T47D (cell line): Measurements from ENCODE around the gene TAP2.

Source experiments
- DNase-seq, 2 experiments: peaks; one replicate each; pipeline versions ENCODE4 v3.0.0 to v3.0.0-alpha.2; 2011 to 2012; ENCODE audit warnings: low read depth in 1 of 2, low spot score in 1 of 2
- JUND ChIP-seq: IDR thresholded peaks from 2 replicates; pipeline ENCODE4 v1.6.1; 2012; ENCODE audit warnings: low read depth
- in situ Hi-C: cut with HindIII; loops from 2 replicates; pipeline ENCODE4 v1.10.0; 2016; ENCODE audit warnings: low sequenced_read_pairs, low pct_unique_long_range_greater_than_20kb

The TAP2 gene

GRCh38 chr6:32867022-32867477 is 28.5 kb upstream of the TAP2 start:
- no peak for TF ChIP-seq JUND
- DNase-seq: no peak
- in situ Hi-C loops: no loop called here

- DNase-seq: no peak
- no peak for TF ChIP-seq JUND
- in situ Hi-C loops: no loop called here
Measured at GRCh38 chr6:32865724-32866443, 27.3 kb upstream of the TAP2 start.

GRCh38 chr6:32862725-32863124 is 24.2 kb upstream of the TAP2 start:
- no peak for DNase-seq
- in situ Hi-C loops: no loop called here
- TF ChIP-seq JUND: no peak

GRCh38 chr6:32860674-32861073 is 22.1 kb upstream of the TAP2 start:
- DNase-seq: no peak
- no peak for TF ChIP-seq JUND
- in situ Hi-C loops: no loop called here

GRCh38 chr6:32858194-32858593 is 19.7 kb upstream of the TAP2 start:
- TF ChIP-seq JUND: no peak
- no peak for DNase-seq
- in situ Hi-C loops: no loop called here

- TF ChIP-seq JUND: no peak
- in situ Hi-C loops: no loop called here
- no peak for DNase-seq
Measured at GRCh38 chr6:32857156-32857891, 18.8 kb upstream of the TAP2 start.

- in situ Hi-C loops: no loop called here
- no peak for DNase-seq
- no peak for TF ChIP-seq JUND
Measured at GRCh38 chr6:32855467-32856174, 17.1 kb upstream of the TAP2 start.

- in situ Hi-C loops: no loop called here
- peak in 1 of 2 experiments; percentile 32 for DNase-seq
Measured at GRCh38 chr6:32854376-32855178, 16.0 kb upstream of the TAP2 start.

GRCh38 chr6:32853541-32854375 is 15.2 kb upstream of the TAP2 start, which contains the start of the genes PSMB9 and TAP1:
Gene PSMB9 (plus strand): TSS chr6:32854192. CDS start chr6:32854230, 38 bp downstream.
Gene TAP1 (minus strand): TSS chr6:32853704. CDS start chr6:32853636, 68 bp downstream.
- TF ChIP-seq JUND: no peak
- in situ Hi-C loops: no loop called here
- DNase-seq: peak; percentile 90 to 96

More at GRCh38 chr6:32854376-32855178, 16.0 kb upstream of the TAP2 start:
- TF ChIP-seq JUND: no peak

- TF ChIP-seq JUND: no peak
- DNase-seq: peak; percentile 36 to 47
- in situ Hi-C loops: no loop called here
Measured at GRCh38 chr6:32852844-32853540, 14.5 kb upstream of the TAP2 start.
